Sigmoid colon (tissue), 4 donors: ENCODE data around the gene TPPP2.

Experiments used
- CTCF ChIP-seq, 4 experiments: fragments of 450-650 bp in 3 of 4; fragments of 200-600 bp in 1 of 4; IDR thresholded peaks; one replicate each; pipeline ENCODE4 v1.5.1; 2016 to 2019; ENCODE audit warnings: antibody characterized with exemption in 4 of 4, mild to moderate bottlenecking in 3 of 4, moderate library complexity in 2 of 4
- EP300 ChIP-seq, 4 donors: sonication (generic); formaldehyde crosslinking; IDR thresholded peaks; one replicate each; pipeline ENCODE4 v1.6.1; 2017; ENCODE audit warnings: antibody characterized with exemption in 4 of 4
- POLR2A ChIP-seq, 2 donors: fragments of 450-650 bp; IDR thresholded peaks; one replicate each; pipeline ENCODE4 v1.6.1; 2016; ENCODE audit warnings: antibody characterized with exemption in 2 of 2, mild to moderate bottlenecking in 2 of 2, moderate library complexity in 2 of 2
- POLR2AphosphoS5 ChIP-seq, 4 donors: sonication (generic); formaldehyde crosslinking; IDR thresholded peaks; one replicate each; pipeline ENCODE4 v1.6.1; 2017; ENCODE audit warnings: antibody characterized with exemption in 4 of 4

- TF ChIP-seq CTCF (IDR thresholded peaks at IDR 0.05) = no peak
- no peak for TF ChIP-seq EP300 (IDR thresholded peaks at IDR 0.05)
- TF ChIP-seq POLR2A (IDR thresholded peaks at IDR 0.05) = no peak
- TF ChIP-seq POLR2AphosphoS5 (IDR thresholded peaks at IDR 0.05) = no peak
Observed at GRCh38 chr14:20988717-20989470, 41.1 kb upstream of the TPPP2 start.
